NCI-H524 (cell line): Measurements from ENCODE around the gene SCAMP5.

Experiments used
- DNase-seq, 2 experiments: peaks; one replicate each; lab custom pipeline; 2025; lab: John Stamatoyannopoulos, UW

SCAMP5 gene

GRCh38 chr15:75069301-75069925, 74.0 kb downstream of the SCAMP5 start:
- DNase-seq = no peak

DNA sequence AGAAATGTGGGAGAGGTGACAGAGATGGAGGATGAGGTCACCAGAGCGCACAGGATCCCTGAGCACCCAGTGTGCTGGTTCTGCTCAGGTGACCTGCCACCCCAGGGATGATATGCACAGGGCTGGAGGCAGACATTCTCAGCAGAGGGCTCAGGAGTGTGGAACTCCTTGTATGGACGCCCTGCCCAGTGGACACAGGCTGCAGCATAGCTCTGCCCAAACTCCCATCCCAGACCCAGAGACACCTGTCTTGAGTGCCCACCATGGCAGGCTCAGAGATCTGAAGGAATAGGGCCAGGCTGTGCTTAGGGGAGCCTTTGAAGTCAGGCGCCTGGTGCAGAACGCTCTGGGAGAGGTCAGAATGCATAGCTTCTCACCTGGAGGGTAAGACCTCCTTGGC, 75.3 kb downstream of the SCAMP5 start:
- no peak for DNase-seq
